Breast epithelium (tissue), 3 donors: Measurements from ENCODE around the gene DOK5.

ENCODE experiments used
- POLR2A ChIP-seq: fragments of 450-650 bp; IDR thresholded peaks from one replicate; pipeline ENCODE4 v1.6.1; 2016; ENCODE audit warnings: antibody characterized with exemption, mild to moderate bottlenecking, moderate library complexity
- POLR2AphosphoS5 ChIP-seq, 3 donors: sonication (generic); formaldehyde crosslinking; IDR thresholded peaks; one replicate each; pipeline ENCODE4 v1.6.1; 2017; ENCODE audit warnings: antibody characterized with exemption in 3 of 3

DNA sequence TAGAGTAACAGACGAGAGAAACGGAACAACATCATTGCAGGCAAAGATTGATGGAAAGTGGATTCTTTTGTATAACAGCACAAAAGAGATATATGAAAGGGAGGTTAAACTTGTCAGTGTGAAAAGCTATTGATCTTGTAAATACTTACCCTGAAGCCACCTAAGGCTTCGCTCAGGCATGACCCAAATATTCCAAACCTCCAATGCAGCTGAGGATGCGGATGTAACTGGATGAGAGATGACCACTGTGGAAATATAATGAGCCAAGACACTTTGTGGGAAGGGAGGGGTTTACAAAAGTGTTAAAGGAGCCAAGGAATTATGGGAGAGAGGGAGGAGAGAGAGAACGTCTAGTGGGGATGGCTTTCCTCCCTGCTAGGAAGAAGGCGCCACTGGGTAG is 112.0 kb downstream of the DOK5 start:
- TF ChIP-seq POLR2AphosphoS5 (IDR thresholded peaks at IDR 0.05), result no peak
- no peak for TF ChIP-seq POLR2A
